NCI-H460 (cell line): ENCODE data around the gene RALGDS. TPM values are rescaled to one million over a fixed set of nuclear protein-coding genes. Genes with fewer than 3 reads are reported as not detected.
"Not testable (repeated sequence)": the region's sequence is repeated elsewhere in the genome, so short reads cannot be mapped to it uniquely, and the experiment has no call there.

Experiments used
- DNase-seq: peaks from one replicate; pipeline ENCODE4 v3.0.0-alpha.2; 2016; ENCODE audit warnings: low read depth; ENCODE audit errors: extremely low read depth
- polyA plus RNA-seq: library from polyadenylated mRNA; depleted of rRNA; stranded (reverse); fragments of >200 nt; gene quantifications from 2 replicates; pipeline ENCODE4 v1.2.3, GENCODE V29; 2014; cell fraction: nucleus; rRNA removed
- total RNA-seq: library from RNA; depleted of rRNA; stranded (reverse); fragments of >200 nt; shearing (Covaris generic); gene quantifications from 2 replicates; pipeline ENCODE4 v1.2.3, GENCODE V29; 2014; rRNA removed

The RALGDS gene
- 19.2 and 21.2 TPM in 2 replicates for total RNA-seq
- 69.9 and 96.8 TPM in 2 replicates for polyA plus RNA-seq

GRCh38 chr9:133121198-133121914 is at the start of gene RALGDS:
TSS of gene RALGDS (minus strand) at chr9:133121240. CDS start at chr9:133121154, 86 bp downstream.
- DNase-seq = peak; percentile 85

DNA sequence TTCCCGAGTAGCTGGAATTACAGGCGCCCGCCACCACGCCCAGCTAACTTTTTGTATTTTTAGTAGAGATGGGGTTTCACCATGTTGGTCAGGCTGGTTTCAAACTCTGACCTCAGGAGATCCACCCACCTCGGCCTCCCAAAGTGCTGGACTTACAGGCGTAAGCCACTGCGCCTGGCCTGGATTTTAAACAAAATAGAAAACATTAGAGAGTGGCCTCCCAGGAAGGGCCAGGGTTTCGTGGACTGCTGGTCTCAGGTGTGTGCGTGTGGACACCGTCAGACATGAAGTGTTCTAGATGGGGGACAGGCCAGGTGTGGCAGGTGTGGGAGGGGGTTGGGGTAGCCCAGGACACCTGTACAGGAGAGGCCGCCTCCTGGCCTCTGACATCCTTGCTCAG is 49.7 kb upstream of the RALGDS start:
- no peak for DNase-seq

GRCh38 chr9:133169687-133170086 is 48.6 kb upstream of the RALGDS start:
- not testable (repeated sequence) for DNase-seq

DNA sequence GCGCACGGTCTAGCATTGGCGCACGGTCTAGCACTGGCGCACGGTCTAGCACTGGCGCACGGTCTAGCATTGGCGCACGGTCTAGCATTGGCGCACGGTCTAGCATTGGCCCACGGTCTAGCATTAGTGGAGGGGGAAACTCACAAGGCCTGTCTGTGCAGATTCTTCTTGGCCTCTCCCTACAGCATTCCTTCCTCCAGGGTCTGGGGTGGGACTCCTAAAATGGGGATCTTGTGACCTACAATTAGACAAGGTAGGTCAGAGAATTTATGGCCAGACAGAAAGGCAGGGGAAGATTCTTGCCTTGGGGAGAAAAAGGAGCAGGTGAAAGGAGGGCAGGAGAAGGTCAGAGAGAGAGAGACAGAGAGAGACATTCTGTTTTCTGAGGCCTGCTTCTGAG is 48.1 kb upstream of the RALGDS start:
- DNase-seq = no peak

DNA sequence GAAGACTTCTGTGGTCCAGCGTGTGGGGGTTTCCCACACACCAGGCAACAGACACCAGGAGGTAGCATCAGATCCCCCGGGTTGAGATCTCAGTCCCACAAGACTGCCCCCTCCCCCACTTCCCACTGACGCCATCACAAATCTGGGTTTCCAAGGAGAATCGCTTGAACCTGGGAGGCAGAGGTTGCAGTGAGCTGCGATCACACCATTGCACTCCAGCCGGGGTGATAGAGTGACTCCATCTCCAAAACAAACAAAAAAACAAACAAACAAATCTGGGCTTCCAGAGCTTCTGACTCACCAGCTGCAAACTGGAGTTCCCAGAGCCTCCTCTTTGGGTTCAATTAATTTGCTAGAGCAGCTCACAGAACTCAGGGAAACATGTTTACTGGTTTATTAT is 47.4 kb upstream of the RALGDS start:
- peak; percentile 38 for DNase-seq

DNA sequence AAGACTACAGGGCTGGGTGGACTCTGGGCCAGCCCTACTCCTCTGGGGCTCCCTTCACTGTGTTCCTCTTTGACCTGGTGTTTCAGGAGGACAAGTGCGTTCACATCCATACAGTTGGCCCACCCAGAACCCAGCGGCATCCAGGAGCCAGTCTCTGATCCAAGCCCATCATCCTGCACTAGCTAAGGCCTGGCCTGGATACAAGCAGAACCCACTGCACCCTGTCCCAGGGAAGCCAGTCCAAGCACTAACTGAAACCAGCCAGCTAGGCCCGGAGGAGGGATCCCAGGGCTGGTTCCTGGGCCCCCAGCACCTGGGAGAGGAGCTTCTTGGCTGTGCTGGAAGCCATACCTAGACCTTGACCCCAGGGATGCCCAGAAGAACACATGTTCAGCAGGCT is 46.7 kb upstream of the RALGDS start:
- DNase-seq = no peak

GRCh38 chr9:133167096-133167730 is 46.2 kb upstream of the RALGDS start:
- no peak for DNase-seq

- DNase-seq = no peak
These were observed 45.4 kb upstream of the RALGDS start for GRCh38 chr9:133166392-133166791.

DNA sequence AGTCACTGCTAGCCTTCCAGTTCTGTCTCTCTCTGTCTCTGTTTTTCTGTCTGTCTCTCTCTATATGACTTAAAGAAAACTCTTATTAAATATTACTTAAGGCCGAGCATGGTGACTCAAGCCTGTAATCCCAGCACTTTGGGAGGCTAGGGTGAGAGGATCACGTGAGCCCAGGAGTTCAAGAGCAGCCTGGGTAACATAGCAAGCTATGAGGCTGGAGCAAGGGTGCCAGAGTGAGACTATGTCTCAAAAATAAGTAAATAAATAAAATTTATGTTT is 44.4 kb upstream of the RALGDS start:
- no peak for DNase-seq

DNA sequence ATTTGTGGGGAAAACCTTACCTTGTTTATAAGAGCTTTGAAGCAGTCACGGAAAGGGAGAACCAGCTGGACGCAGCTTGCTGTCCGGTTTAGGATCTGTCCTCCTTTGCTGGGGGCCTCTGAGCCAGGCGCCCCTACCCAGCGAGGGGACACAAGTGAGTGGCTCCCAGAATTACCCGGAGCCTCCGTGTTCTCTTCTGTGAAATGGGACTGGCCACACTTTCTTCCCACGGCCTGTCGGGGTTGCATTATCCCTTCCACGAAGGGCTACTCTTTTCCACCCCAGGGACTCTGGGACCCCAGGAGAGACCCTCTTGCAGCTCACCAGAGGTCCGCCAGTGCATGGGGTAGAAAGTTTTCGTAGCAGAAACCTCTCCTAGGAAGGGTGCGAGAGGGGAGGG is 43.2 kb upstream of the RALGDS start:
- DNase-seq = no peak

GRCh38 chr9:133163504-133164172 is 42.6 kb upstream of the RALGDS start, which contains the start of gene GBGT1:
TSS of gene GBGT1 (minus strand) at chr9:133163914. CDS start at chr9:133162412, 1,502 bp downstream.
- no peak for DNase-seq

DNA sequence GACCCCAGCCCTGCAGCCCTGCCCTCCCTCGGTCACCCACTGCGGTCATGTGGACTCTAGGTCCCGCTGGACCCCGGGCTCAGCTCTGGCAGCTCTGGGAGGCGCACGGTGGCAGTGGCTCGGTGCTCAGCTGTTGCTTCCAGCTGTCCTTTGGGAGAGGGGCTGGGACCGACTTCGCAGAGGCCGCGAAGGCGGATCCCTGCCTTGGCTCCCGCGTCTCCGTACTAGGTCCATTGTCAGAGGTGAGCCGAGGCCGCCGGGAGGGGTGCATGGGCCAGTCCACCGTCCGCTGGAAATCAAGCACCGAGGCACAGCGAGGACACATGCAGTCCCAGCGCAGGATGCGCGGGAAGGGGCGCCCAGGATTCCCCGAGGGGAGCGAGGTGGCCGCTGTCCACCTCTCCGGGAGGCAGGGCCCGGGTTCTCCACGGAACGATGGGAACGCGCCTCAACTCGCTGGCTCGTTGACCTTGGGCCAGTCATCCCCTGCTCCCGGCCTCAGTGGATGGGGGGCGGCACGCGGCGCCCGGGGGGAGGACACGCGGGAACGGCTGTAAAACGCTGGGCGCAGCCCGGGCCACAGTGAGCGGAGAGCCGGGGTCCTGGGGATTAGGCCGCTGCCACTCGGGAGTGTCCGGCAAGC is 41.9 kb upstream of the RALGDS start:
- no peak for DNase-seq

DNA sequence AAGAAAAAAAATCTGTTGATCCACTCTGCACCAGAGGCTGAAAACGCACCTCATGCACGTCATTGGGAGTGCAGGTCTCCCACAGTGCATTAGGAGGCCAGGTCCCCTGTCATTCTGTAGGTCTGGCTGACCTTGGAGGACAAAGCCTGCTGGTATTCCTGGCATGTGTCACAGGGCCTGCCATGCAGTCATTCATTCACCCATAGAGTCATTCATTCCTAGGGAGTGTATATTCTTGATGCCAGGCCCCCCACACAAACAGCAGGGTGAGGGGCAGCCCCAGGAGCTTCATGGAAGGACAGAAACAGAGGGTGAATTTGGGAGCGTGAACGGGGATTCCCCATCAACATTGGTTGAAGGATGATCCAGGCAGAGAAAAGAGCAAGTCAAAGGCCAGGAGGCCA is 40.5 kb upstream of the RALGDS start:
- no peak for DNase-seq

- DNase-seq = peak; percentile 59
These were observed 39.9 kb upstream of the RALGDS start for GRCh38 chr9:133160742-133161546.

DNA sequence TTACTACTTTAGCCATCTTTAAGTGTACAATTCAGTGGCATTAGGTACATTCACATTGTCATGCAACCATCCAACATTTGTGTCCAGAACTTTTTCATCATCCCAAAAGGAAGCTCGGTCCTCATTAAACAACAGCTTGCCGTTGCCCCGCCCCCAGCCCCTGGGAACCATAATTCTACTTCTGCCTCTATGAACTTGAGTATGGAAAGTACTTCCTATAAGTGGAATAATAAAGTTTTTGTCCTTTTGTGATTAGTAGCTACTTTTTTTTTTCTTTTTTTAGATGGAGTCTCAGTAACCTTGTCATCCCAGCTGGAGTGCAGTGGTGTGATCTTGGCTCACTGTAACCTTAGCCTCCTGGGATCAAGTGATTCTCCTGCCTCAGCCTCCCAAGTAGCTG is 37.7 kb upstream of the RALGDS start:
- DNase-seq = no peak

- DNase-seq = no peak
These were observed 34.1 kb upstream of the RALGDS start for GRCh38 chr9:133155156-133155555.

DNA sequence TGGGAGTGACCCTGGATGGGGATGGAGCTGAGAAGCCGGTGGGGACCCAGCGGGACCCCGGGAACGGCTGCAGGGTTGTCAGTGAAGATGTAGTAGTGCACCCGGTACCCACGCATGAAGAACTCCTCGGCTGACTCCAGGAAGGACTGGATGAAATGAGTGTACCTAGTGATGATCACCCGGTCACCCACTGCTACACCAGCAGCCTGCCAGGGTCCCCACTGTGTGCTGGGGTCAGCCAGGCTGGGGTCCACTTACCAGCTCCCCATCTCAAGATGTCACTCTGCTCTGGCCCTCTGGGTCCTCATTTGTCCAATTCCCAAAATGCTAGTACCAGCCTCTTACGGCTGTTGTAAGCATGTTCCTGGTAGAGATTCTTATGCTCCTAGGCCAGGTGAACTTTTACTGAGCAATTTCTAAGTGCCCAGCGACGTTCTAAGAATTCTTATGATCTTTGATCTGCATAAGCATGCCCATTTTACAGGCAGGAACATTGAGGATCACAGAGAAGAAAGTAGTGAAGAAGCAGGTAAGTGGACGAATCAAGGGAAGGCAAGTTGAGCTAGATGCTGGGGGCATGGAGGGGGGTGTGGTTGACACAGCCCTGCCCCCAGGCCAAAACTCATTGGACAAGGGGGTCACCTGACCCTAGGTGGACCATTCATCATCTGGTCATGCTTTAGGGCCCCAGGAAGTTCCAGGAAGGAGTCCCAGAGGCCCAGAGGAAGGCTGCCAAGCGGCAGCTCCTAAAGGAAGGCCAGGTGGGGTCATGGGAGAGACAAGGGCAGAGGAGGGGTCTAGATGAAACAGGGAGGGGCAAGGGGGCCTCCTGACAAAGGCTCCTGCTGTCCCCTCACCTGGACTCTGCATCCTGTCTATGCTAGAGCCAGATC is 33.3 kb upstream of the RALGDS start:
- DNase-seq = no peak

DNA sequence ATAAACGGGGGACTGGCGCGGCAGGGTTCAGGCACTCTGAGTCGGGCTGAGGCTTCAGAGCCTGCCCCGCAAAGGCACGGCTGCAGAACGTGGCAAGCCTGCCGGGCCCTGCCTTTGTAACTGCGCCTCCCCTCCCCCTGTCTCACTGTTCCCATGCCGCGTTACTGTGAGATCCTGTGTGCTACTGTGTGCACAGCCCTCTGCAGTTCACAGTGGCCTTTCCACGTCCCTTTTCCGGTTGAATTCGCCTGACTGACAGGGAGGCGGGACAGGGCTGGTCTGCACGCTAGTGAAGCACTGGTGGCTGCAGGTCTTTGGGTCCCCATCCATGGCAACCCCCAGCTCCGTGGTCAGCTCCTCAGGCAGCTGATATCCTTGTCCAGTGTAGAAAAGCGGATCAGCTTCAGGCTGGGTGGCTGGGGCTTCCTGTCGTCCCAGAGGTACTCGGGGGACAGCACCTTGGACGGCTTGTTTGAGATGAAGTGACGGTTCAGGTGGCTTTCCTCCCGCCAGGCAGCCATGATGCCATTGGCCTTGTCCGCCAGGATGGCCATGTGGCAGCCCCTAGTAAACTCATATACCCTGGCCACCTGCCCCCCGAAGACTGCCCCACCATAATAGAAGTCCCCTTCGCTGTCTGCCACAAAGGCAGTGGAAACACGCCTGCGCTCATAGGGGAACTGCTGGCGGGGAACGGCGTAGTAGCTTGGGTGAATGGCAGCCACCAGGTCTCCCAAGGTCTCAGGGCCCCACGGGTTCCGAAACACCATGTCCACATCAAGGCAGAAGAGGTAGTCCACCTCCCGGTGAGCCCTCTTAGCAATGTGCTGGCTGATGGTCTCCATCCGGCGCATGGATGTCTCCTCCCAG is 32.4 kb upstream of the RALGDS start:
- no peak for DNase-seq
